Measurements from ENCODE around the gene LRRTM4. TPM values are rescaled to one million over a fixed set of nuclear protein-coding genes. Genes with fewer than 3 reads are reported as not detected.

Gene LRRTM4
- 0.89 TPM for polyA plus RNA-seq (ENCODE audit: insufficient read length)

DNA sequence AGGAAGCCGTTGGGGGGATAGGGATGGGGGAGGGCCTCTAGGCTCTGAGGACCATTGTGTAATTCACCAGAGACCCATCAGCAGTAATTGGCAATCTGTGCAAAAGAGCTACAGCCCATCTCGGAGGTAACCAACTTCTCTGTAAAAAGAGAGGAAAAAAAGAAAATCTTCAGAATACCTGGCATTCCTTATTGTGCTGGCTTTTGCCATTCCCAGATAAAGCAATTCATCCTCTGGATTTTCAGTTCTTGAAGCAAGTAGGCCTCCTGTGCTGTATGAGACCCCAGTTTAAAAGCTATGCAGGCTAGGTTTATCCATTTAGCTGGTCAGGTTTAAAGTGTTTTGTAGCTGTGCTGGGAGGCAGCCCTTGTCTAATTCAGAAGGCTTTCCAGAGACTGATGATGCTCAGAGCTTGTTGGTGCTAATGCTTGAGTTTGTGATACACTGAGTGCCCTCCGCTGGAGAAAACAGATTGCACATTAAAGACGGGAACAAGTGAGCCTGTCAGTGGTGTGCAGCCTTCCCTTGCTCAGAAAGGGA, at the start of gene LRRTM4:
Gene LRRTM4, minus strand, starts transcription at position 446 of the 540 bp plus-strand sequence.
- DNase-seq: peak; percentile 36

DNA sequence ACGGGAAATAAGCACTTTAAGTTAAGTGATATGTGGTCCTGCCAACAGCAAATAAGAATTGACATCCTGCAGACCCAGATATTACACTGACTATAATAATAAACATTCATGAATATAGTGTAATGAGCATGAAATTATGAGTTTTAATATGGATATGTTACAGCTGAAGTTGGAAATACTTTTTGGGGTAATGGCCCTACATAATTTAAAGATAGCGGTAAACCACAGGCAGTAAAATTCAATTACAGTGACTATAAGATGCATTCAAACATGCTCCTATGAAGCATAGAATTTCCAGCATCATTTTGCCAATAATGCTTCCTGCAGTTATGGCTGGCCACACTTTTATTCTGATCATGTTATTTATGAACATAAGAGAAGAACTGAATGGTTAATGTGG, 49.4 kb upstream of the LRRTM4 start:
- no peak for DNase-seq

DNA sequence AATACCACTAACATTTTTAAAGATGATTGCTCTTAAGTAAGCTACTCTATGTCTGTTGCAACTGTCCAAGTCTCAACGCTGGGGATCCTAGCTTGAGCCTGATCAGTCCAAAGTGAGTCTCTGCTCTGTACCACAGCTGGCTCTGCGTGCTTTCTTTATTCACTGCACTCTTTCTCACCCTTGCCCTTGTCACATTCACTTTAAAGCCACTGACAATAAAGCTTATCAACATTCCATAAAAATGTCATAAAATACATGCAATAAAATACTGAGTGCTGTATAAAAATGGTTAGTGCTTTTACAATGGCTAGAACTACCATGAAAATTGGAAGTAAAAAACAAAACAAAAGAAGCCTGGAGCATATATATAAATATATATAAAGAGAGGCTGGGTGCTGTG, 45.5 kb upstream of the LRRTM4 start:
- DNase-seq: no peak

DNA sequence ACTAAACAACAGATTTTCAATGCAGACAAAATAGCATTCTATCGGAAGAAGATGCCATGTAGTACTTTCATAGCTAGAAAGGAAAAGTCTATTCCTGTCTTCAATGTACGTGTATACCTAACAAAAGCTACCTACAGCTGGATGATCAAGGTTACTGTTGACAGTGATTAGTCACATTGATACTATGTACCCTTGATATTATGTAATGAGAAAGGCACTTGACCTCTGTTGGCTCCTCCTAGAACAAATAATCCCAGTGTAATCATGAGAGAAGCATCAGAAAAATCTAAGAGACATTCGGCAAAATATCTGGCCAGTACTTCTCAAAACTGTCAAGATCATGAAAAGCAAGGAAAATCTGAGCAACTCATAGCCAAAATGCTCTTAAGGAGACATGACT, 44.4 kb upstream of the LRRTM4 start:
- DNase-seq: no peak

DNA sequence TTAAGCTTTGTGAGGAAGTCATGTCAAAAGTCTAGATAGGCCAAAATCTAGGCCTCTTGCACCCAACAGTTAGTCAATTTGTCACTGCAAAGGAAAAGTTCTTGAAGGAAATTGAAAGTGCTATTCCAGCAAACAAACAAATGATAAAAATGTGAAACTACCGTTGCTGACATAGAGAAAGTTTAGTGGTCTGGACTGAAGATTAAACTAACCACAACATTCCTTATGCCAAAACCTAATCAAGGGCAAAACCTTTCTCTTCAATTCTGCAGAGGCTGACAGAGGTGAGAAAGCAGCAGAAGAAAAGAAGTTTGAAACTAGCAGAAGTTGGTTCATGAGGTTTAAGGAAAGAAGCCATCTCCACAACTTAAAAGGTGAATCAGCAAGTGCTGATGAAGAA, 44.0 kb upstream of the LRRTM4 start:
- no peak for DNase-seq

DNA sequence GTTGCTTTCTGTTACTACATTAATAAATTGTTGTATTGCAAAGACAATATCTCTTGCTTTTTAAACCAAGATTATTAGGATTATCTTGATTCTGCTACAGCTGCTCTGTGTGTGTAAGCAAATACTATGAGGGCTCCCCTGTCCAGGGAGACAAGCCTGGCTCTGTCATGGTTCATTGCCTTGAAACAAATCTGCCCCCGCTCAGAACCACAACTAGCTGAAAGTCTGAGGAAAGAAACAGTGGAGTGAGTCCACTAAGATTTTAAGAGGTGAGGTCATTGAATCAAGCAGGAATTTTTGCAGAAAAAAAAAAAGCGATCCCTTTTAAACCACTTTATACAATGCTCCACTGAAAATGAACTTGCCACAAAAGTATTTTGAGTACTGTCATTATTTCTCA, 30.8 kb upstream of the LRRTM4 start:
- no peak for DNase-seq

DNA sequence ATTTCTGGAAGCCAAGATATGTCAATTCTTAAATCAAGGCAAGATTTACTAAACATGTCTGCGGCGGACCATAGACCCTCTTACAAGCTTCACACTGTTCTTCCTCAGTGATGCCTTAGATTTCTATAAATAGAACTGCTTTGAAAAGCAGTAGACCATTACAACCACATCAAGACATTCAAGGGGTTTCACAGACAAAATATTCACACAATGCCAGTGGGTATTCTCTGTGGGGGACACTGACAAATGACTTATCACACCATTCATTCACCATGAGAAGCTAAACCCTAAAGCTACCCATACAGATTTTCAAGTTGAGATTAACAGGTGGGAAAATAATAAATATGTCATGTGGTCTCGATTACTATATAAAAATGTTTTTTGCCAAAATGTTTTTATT, 15.9 kb upstream of the LRRTM4 start:
- DNase-seq: no peak

DNA sequence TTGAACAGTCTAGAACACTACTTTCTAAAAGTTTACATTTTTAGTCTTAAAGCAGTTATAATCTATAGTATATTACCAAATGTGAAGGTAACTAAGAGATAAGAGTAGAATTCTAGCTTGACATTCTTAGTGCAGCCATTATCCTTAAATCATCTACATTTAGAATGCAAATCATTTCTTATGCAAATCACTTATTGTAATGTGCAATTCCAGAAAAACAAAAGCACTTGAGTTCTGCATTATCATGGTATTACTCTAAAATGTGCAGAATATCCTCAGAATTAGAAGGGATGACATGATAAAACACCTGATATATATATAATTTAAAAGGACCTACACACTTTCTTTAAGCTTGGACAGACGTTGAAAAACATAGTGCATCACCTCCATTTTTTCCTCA, 712 bp upstream of the LRRTM4 start:
- no peak for DNase-seq

DNA sequence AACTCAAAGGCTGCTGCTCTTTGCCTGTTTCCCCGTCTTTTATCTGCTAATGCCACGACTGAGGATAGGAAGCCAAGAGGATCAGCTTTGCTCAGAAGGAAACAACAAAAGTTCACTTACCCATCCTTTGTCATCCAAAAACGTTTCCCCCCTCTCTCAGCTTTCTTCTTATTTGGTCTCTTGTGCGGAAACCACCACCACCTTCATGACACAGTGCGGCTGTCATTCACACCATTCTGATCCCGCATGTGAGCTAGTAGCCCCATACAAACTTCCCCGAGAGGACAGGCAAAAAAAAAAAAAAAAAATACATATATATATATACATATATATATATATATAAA, 656 bp downstream of the LRRTM4 start:
- DNase-seq: peak; percentile 12

DNA sequence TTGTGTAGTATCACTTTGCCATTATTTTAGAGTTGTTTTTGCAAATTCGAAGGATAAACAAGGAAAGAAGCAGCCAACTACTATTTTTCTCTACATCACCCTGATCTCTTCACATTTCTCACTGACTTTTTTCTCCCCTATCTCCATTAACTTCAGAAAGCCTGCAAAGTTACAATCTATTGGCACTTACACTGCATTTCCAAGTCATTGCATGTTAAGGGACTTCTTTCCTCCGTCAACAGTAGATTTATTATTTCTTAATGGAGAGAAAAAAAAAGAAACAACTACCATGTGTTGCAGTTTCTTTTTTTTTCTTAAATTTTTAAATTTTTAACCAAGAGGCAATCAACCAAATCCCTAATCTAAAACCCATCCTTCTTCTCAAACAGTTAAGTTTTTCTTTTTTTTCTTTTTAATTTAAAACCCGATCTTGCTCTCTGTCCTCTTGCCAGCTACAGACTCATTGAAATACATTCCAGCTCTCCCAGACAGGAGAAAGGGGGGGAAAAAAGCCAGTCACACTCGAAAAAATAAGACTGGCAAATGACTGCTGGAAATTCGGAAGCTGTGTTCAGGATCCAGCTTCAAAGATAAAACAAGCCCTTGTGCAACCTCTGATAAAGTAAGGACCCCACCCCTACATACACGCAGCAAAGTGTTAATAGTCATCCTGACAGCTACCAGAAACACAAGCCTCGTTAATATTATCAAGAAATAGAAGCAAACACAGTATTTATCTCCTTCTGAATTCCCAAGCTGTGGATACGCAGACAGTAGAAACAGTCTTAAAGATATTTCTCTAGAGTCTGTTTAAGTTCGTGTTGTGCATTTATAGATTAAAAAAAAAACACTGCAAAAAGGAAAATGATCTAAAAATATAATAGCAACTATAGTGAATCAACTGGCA, 1.3 kb downstream of the LRRTM4 start:
- DNase-seq: peak; percentile 13

DNA sequence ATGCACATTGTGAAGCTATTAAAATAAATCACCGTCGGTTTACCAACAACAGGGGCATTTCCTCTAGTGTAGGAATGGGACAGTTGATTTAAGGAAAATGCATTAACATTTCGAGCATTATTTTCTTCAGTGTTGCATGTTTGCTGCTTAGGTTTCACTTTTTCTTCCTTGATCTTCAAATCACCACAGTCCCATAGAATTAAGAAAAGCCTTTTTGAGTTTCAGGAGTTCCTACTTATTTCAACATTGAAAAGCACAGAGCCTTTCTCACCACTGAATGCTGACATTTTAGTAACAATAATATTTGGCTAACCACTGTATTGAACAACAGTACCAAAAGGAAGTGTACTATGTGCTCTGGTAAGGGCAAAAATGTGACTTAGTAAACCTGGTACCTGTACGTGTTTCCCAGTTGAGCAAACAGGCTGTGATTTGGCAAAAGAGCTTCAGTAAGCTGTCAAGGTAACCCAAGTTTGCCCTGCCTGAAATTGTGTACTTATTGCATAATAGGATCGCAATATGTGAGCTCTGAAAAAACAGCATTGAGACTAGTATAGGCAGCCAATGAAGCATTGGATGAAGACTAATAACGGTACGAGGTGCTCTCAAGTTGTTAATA, 2.2 kb downstream of the LRRTM4 start:
- DNase-seq: peak; percentile 1

DNA sequence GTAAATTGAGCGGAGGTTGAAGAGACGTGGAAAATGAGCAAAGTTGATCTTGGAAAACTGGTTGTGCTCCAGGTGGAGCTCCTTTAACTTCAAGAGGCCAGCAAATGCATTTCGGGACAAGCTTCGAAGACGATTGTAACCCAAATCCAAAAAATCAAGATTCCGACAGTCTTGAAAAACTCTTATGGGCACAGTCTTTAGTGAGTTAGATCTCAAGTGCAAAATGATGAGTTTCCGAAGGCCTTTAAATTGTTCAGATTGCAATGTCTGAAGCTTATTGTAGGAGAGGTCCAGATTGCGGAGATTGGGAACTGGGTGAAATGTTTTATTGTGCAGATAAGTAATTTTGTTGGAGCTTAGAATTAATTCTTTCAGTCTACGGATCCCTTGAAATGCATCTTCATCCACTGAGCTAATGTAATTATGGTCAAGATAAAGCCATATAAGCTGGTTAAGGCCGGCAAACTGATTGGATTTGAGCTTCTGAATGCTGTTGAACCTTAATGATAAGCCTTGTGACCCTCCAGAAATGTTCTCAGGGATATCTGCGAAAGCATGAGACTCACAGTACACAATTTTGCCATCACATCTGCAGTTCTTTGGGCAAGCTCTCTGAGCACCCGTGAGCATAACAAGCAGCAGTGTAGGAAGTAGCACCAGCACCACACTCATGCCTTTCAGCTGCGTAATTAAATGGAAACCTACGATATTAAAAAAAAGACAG, 2.9 kb downstream of the LRRTM4 start:
- no peak for DNase-seq

DNA sequence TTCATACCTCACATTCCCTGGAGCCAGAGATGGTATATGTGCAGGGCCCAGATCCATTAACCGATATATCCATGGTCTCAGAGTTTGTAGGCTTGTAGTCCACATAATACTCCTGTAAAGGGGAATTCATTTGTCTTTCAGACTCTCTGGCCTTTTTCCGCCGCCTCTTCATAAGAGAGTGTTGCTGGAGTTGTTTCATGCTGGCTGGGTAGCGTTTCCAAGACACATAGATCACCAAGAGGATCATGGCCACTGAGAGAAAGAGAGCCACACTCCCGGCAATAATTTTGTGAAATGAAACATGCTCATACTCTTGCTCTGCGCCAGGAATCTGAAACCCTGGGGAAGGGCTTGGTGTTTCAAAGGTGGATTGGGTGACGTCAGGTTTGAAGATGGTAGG, 3.9 kb downstream of the LRRTM4 start:
- no peak for DNase-seq

DNA sequence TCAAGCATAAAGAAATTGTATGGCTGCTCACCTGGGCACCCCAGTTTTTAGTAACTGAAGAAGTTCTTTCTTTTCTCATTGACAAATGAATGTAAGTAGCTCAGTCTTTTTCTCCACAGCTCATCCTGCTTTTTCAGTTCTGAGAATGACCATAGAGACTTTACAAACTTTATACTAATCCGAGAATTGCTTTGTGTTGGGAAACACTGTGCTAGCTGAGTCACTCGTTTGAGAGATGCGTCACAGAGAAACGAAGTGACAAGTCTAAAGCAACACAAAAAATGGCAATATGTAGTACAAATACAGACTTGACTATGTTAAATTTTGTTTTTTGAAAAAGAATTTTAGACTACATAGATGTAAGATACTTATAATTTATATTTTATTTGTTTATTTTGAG, 9.0 kb downstream of the LRRTM4 start:
- DNase-seq: no peak

DNA sequence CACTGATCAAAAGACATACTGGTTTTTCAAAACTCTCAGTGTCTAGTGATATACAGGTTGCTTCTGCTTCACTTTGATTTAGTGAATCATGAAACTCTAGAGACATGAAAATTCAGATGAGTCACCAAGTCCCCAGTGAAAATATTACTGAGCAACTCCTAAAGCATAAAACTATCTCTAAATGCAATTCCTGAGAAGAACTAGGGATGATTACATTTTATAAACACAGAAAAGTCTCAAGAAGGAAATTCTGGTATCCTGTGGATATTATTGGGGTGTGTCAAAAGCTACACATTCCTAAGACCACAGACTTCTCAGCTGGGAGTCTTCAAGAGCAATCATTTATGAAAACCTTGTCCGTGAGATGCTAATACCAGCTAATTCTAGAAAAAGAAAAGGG, 9.7 kb downstream of the LRRTM4 start:
- DNase-seq: no peak

DNA sequence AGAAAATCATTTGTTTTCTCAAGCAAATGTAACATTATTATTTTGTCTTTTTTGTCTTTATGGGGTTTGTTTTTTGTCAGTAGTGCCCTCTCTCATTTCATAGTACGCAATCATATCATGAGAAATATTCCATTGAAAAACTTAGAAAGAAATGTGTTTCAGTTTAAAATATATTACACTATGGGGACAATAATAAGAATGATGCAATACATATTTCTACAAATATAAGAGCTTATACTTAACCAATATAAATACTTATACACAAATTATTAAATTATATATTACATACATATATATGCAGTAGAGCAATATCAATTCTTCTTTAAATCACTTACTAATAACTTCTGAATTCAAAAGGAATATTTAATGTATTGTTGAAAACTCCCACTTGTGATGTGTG, 13.7 kb downstream of the LRRTM4 start:
- DNase-seq: no peak

DNA sequence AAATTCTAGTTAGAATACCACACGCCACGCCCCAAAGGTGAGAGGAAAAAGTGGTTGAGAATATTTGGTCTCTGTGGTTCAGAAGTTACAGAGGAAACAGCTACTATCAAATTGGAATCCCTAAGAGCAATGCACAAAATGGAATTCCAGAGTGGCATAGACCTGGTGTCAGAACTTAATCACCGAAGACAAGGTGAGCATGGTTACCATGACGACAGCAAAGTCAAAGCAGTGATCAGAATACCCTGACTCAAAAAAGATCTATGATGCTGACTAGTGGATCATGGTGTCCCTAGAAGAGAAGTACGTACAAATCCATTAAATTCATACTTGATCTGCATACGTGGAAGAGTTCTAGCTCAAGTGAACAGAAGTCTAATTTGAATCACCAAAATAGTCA, 14.5 kb downstream of the LRRTM4 start:
- no peak for DNase-seq

DNA sequence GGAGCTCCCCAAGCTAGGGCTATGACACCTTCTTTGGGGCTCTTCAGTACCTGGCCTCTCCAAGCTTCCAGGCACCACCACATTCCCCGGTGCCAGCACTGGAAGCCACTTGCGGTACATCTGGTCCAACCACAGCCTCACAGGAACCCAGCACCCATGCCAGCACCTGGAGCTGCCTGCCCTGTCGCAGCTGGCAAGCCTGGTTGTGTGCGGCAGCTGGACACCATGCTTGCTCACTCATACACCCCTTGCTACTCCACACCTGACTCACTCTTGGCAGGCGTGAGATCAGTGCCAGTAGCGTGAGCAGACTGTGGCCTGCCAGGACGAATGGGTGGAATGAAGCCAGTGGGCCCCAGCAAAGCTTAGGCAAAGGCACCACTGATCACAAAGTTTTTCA, 34.0 kb downstream of the LRRTM4 start:
- DNase-seq: no peak

DNA sequence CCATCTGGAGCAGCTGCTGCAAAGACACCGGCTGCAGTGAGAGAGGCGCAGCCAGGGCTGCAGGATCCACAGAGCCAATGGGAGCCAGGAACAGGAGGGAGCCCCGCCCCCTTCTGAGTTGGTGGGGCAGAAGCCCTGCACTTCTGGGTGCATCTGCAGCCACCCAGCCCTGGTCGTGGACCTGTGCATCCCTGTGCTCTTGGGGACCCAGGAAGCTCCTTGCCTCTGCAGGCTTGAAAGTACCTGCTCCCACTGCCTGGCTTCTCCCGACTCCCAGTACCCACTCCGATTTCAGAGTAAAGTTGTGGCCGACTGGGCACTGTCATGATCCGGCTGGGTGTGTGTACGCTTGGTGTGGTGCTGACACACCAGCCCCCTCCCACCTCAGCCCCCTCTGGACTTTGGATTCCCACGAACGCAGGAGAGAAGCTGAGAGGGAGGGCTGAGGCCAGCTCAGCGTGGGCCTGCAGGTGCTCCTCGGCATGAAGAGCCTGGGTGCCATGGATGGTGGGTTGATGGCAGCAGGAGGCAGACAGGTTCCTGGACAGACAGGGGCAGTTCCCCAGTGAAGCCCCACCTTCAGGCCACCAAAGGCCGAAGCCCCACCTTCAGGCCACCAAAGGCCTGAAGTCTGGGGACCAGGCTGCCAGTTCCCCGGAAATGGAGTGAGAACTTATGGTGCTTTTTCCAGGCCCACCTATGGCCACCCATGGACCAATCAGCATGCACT, 34.9 kb downstream of the LRRTM4 start:
- no peak for DNase-seq

DNA sequence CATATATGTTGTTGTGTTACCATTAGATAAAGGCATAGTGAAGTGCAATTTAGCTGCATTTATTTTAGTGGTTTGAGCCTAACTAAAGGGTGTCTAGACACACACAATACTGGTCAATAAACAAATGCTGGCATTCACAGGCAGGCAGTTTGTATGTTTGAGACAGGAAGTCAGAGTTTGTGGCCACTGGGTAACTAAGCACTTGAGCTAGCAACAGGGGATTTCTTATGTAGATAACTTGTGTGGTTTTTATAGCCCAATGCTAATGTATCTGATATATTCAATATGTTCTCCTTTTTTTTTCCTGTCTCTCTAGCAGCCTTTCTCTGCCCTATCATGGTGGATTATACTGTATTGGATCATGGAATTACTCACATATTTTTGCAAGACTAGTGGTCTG, 38.1 kb downstream of the LRRTM4 start:
- DNase-seq: no peak

DNA sequence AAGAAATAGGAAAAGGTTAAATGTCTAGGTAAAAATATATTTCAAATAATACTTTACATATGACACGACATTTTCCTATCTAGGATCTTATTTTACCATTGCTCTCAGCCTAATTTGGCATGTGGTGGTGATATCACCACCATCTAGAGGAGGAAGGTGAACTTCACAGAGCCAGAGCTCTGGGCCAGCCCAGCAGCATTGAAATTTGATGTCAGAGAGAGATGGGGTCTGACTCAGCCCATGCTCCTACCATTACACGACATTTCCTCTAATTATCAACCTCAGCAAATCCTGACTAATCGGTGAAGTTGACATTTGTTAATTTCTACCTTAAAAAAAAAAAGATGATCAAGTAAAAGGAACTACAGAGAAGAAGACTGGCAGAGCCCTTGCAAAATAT, 42.3 kb downstream of the LRRTM4 start:
- no peak for DNase-seq

DNA sequence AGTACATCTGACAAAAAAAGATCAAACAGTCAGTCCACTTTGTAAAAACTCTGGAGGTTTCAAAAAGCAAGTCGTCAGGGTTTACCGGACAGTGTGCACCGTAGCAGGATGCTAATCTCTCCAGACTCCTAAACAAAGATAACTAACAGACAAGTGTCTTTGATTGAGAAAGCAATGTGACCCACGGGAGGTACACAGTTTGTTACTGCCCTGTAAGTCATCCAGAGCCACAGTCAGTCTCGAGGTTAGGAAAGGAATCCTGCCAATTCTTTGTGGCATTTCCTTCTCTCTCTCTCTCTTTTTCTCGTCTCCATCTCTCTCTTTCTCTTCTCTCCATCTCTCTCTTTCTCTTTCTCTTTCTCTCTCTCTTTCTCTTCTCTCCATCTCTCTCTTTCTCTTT, 42.8 kb downstream of the LRRTM4 start:
- no peak for DNase-seq

DNA sequence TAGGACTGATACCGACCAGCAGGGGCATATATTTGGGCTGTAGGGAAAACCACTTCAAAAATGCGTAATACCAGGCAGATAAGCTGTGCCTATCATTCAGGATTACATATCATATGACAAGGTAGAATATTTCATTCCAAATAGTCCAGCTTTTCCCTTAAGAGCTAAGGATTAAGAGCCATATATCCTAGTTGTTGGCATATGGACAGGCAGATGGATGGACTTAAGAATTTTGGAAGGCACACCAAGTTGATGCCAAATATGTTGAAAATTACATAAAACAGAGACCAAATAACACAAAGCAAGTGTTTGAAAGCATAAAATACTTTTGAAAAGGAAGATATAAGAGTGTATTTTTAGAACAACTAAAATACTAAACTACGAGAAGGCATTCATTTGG, 52.1 kb downstream of the LRRTM4 start:
- no peak for DNase-seq
